K562 (cell line): ENCODE results near the gene STRADB. TPM values are rescaled to one million over a fixed set of nuclear protein-coding genes. Genes with fewer than 3 reads are reported as not detected.

Experiments used
- E2F3 ChIP-seq: fragments of 250-450 bp; sonication (Bioruptor Pico); IDR thresholded peaks from 2 replicates; pipeline ENCODE4 v1.4.0; 2020; ENCODE audit warnings: mild to moderate bottlenecking
- ESRRB ChIP-seq: fragments of 250-450 bp; sonication (Bioruptor Pico); IDR thresholded peaks from 2 replicates; pipeline ENCODE4 v1.5.0; 2020; ENCODE audit warnings: mild to moderate bottlenecking, moderate library complexity, borderline replicate concordance
- KLF16 ChIP-seq: IDR thresholded peaks from 2 replicates; pipeline ENCODE4 v1.6.1; 2016; ENCODE audit warnings: antibody characterized with exemption
- KLF6 ChIP-seq: fragments of 250-450 bp; sonication (Bioruptor Pico); IDR thresholded peaks from 2 replicates; pipeline ENCODE4 v1.4.0; 2020; ENCODE audit warnings: mild to moderate bottlenecking, moderate library complexity, borderline replicate concordance
- L3MBTL2 ChIP-seq: fragments of 450-650 bp; IDR thresholded peaks from 2 replicates; pipeline ENCODE4 v1.6.1; 2016; ENCODE audit warnings: mild to moderate bottlenecking, moderate library complexity
- NCOR1 ChIP-seq: fragments of 450-650 bp; IDR thresholded peaks from 2 replicates; pipeline ENCODE4 v1.6.1; 2016; ENCODE audit warnings: mild to moderate bottlenecking, moderate library complexity
- POLR2AphosphoS2 ChIP-seq: IDR thresholded peaks from 2 replicates; pipeline ENCODE4 v1.6.1; 2012; ENCODE audit warnings: low read length, improper control_type of control experiment
- PRMT5 ChIP-seq: sonication (generic); formaldehyde crosslinking; IDR thresholded peaks from 2 replicates; pipeline ENCODE4 v1.5.0; 2020; ENCODE audit warnings: missing genetic modification reagents
- RAD21 ChIP-seq, 2 experiments: fragments of 250-450 bp in 1 of 2; fragments of 450-650 bp in 1 of 2; sonication (Bioruptor Pico) in 1 of 2; formaldehyde crosslinking in 1 of 2; IDR thresholded peaks in 1 of 2; conservative IDR thresholded peaks in 1 of 2; 2 replicates each; pipeline versions ENCODE4 v1.4.0 to v1.8.0; 2020 to 2022; ENCODE audit warnings: mild to moderate bottlenecking in 2 of 2, moderate library complexity in 1 of 2
- RHOXF2B ChIP-seq: fragments of 250-450 bp; sonication (Bioruptor Pico); conservative IDR thresholded peaks from 2 replicates; pipeline ENCODE4 v1.5.1; 2021
- RNF2 ChIP-seq: sonication (generic); IDR thresholded peaks from 2 replicates; pipeline ENCODE4 v1.6.1; 2016
- STAT5A ChIP-seq: IDR thresholded peaks from 2 replicates; pipeline ENCODE4 v1.6.1; 2012; ENCODE audit warnings: low read length, inconsistent platforms, borderline replicate concordance
- TAF1 ChIP-seq: IDR thresholded peaks from 2 replicates; pipeline ENCODE4 v1.6.1; 2011; ENCODE audit warnings: mild to moderate bottlenecking, low read length, moderate library complexity; ENCODE audit not compliant: insufficient read depth, control insufficient read depth, severe bottlenecking; ENCODE audit errors: extremely low read depth
- TAF15 ChIP-seq: fragments of 200-400 bp; formaldehyde crosslinking; IDR thresholded peaks from 2 replicates; pipeline ENCODE4 v1.6.1; 2017; ENCODE audit warnings: mild to moderate bottlenecking, low read depth, low read length, moderate library complexity
- TEAD2 ChIP-seq: fragments of 450-650 bp; IDR thresholded peaks from 2 replicates; pipeline ENCODE4 v1.6.1; 2016; ENCODE audit warnings: missing genetic modification characterization, control low read depth, missing compliant biosample characterization
- ZKSCAN1 ChIP-seq: fragments of 150-350 bp; IDR thresholded peaks from 2 replicates; pipeline ENCODE4 v1.6.1; 2016; ENCODE audit warnings: low read depth, low read length
- ZNF12 ChIP-seq: sonication (generic); formaldehyde crosslinking; IDR thresholded peaks from 2 replicates; pipeline ENCODE4 v1.4.0; 2020; ENCODE audit warnings: mild to moderate bottlenecking, missing genetic modification reagents
- ZNF174 ChIP-seq: fragments of 250-450 bp; sonication (Bioruptor Pico); IDR thresholded peaks from 2 replicates; pipeline ENCODE4 v1.4.0; 2020; ENCODE audit warnings: mild to moderate bottlenecking
- ZNF324 ChIP-seq: fragments of 250-450 bp; sonication (Bioruptor Pico); IDR thresholded peaks from 2 replicates; pipeline ENCODE4 v1.4.0; 2020; ENCODE audit warnings: mild to moderate bottlenecking
- ZNF644 ChIP-seq: fragments of 200-800 bp; sonication (Bioruptor generic); IDR thresholded peaks from 2 replicates; pipeline ENCODE4 v1.6.1; 2016; ENCODE audit warnings: low read depth, missing genetic modification characterization, missing compliant biosample characterization
- ZNF785 ChIP-seq: fragments of 250-450 bp; sonication (Bioruptor Pico); IDR thresholded peaks from 2 replicates; pipeline ENCODE4 v1.4.0; 2020; ENCODE audit warnings: mild to moderate bottlenecking
- polyA plus RNA-seq, 8 experiments: library from polyadenylated mRNA; depleted of rRNA in 4 of 8; stranded (reverse) in 5 of 8; unstranded in 3 of 8; fragments of >200 nt; fragmentation: Nextera tagmentation in 2 of 8; fragmentation: Illumina TruSeq in 1 of 8; extraction: Ambion mirVana in 2 of 8; extraction: Trizol in 1 of 8; gene quantifications; 2 replicates each; pipeline versions ENCODE4 v1.2.1 to v1.2.3, GENCODE V29; 2011 to 2014; ENCODE audit warnings: inconsistent platforms in 1 of 8, missing spikeins in 1 of 8
- total RNA-seq, 7 experiments: library from RNA; depleted of rRNA in 6 of 7; stranded (reverse); fragments of >200 nt in 6 of 7; fragmentation: Illumina TruSeq in 2 of 7; extraction: Trizol in 2 of 7; gene quantifications; 2 replicates each; pipeline versions ENCODE4 v1.2.1 to v1.2.3, GENCODE V29; 2011 to 2021; ENCODE audit warnings: low replicate concordance in 1 of 7
- TF ChIP-seq, protein P1 (sequence below): fragments of 450-650 bp; IDR thresholded peaks from one replicate; pipeline ENCODE4 v1.6.1; 2018; ENCODE audit warnings: mild to moderate bottlenecking, moderate library complexity; ENCODE audit not compliant: partially characterized antibody
- TF ChIP-seq, protein P2 (sequence below): fragments of 450-650 bp; formaldehyde crosslinking; IDR thresholded peaks from 2 replicates; pipeline ENCODE4 v1.4.0; 2020; ENCODE audit warnings: mild to moderate bottlenecking, moderate library complexity
- TF ChIP-seq, protein P3 (sequence below), 3 experiments: IDR thresholded peaks in 2 of 3; conservative IDR thresholded peaks in 1 of 3; 2 replicates each; pipeline ENCODE4 v1.5.1; 2011 to 2012; ENCODE audit warnings: low read length in 3 of 3, mild to moderate bottlenecking in 3 of 3, control low read depth in 2 of 3, improper control_type of control experiment in 1 of 3, inconsistent platforms in 1 of 3, low read depth in 1 of 3, mixed read lengths in 1 of 3, moderate library complexity in 1 of 3; ENCODE audit not compliant: insufficient read depth in 2 of 3
- TF ChIP-seq, protein P4 (sequence below): fragments of 450-650 bp; formaldehyde crosslinking; IDR thresholded peaks from 2 replicates; pipeline ENCODE4 v1.4.0; 2022; ENCODE audit warnings: mild to moderate bottlenecking, moderate library complexity

Gene STRADB
- total and polyA plus RNA-seq, 9 of the 15 experiments (the other 6 are each of a cell fraction or from before 2014, with no cell fraction given): 6.9 to 30.6 (median 15.7) TPM

DNA sequence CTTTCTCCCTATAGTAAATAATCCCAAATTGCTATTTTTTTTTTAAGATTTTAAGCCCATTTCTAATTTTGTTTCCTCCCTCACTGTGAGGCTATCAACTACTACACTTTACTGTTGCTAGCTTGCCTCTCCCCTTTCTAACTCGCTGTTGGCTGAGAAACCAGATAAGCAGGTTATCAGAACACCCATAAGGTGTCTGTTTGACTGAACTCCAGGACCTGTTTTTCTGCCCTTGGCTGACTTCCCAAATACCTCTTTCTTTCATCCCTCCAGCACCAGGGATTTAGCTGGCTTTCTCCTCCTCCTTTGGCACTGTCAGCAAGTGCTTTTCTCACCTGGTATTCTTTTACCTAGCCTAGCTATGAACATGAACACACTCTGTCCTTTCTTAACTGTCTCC is 11.4 kb upstream of the STRADB start (continued):
- TF ChIP-seq, protein P1, sequence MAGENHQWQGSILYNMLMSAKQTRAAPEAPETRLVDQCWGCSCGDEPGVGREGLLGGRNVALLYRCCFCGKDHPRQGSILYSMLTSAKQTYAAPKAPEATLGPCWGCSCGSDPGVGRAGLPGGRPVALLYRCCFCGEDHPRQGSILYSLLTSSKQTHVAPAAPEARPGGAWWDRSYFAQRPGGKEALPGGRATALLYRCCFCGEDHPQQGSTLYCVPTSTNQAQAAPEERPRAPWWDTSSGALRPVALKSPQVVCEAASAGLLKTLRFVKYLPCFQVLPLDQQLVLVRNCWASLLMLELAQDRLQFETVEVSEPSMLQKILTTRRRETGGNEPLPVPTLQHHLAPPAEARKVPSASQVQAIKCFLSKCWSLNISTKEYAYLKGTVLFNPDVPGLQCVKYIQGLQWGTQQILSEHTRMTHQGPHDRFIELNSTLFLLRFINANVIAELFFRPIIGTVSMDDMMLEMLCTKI: no peak
- no peak for TF ChIP-seq POLR2AphosphoS2
- TF ChIP-seq ZNF12: no peak
- TF ChIP-seq, protein P2, sequence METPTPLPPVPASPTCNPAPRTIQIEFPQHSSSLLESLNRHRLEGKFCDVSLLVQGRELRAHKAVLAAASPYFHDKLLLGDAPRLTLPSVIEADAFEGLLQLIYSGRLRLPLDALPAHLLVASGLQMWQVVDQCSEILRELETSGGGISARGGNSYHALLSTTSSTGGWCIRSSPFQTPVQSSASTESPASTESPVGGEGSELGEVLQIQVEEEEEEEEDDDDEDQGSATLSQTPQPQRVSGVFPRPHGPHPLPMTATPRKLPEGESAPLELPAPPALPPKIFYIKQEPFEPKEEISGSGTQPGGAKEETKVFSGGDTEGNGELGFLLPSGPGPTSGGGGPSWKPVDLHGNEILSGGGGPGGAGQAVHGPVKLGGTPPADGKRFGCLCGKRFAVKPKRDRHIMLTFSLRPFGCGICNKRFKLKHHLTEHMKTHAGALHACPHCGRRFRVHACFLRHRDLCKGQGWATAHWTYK (CRISPR knock-in tag): no peak
- peak; percentile 91 for TF ChIP-seq KLF16
- TF ChIP-seq, protein P3, sequence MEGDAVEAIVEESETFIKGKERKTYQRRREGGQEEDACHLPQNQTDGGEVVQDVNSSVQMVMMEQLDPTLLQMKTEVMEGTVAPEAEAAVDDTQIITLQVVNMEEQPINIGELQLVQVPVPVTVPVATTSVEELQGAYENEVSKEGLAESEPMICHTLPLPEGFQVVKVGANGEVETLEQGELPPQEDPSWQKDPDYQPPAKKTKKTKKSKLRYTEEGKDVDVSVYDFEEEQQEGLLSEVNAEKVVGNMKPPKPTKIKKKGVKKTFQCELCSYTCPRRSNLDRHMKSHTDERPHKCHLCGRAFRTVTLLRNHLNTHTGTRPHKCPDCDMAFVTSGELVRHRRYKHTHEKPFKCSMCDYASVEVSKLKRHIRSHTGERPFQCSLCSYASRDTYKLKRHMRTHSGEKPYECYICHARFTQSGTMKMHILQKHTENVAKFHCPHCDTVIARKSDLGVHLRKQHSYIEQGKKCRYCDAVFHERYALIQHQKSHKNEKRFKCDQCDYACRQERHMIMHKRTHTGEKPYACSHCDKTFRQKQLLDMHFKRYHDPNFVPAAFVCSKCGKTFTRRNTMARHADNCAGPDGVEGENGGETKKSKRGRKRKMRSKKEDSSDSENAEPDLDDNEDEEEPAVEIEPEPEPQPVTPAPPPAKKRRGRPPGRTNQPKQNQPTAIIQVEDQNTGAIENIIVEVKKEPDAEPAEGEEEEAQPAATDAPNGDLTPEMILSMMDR (IDR thresholded peaks at IDR 0.05 in 2 of 3, conservative IDR thresholded peaks at IDR 0.05 in 1 of 3; ENCODE audit: insufficient read depth in 2 of 3, low read depth in 1 of 3, low read length in 3 of 3): no peak
- 0 out of 2 replicates have a peak, but pooled peaks have one; percentile 18 for TF ChIP-seq ZKSCAN1
- TF ChIP-seq ZNF785: no peak
- no peak for TF ChIP-seq ZNF324 (CRISPR knock-in tag)
- TF ChIP-seq RAD21 (CRISPR knock-in tag; conservative IDR thresholded peaks at IDR 0.05 in 1 of 2, IDR thresholded peaks at IDR 0.05 in 1 of 2): no peak
- no peak for TF ChIP-seq RHOXF2B (CRISPR knock-in tag)
- no peak for TF ChIP-seq L3MBTL2
- no peak for TF ChIP-seq ESRRB (CRISPR knock-in tag)
- TF ChIP-seq, protein P4, sequence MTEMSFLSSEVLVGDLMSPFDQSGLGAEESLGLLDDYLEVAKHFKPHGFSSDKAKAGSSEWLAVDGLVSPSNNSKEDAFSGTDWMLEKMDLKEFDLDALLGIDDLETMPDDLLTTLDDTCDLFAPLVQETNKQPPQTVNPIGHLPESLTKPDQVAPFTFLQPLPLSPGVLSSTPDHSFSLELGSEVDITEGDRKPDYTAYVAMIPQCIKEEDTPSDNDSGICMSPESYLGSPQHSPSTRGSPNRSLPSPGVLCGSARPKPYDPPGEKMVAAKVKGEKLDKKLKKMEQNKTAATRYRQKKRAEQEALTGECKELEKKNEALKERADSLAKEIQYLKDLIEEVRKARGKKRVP (CRISPR knock-in tag): no peak
- TF ChIP-seq TAF15: no peak
- no peak for TF ChIP-seq TAF1
- TF ChIP-seq STAT5A: peak; percentile 90
- TF ChIP-seq E2F3 (CRISPR knock-in tag): no peak
- peak; percentile 75; the same call in 1 of the 2 replicates for TF ChIP-seq RNF2
- TF ChIP-seq NCOR1: peak; percentile 96
- 0 out of 2 replicates have a peak, but pooled peaks have one; percentile 33 for TF ChIP-seq ZNF644 (tag)
- TF ChIP-seq TEAD2: no peak
- TF ChIP-seq PRMT5 (CRISPR knock-in tag): no peak
- TF ChIP-seq ZNF174 (CRISPR knock-in tag): no peak
- TF ChIP-seq KLF6 (CRISPR knock-in tag): no peak
